HUES6 (cell line): ENCODE results near the gene FASTK.
A peak's percentile ranks its signal among the peaks of the same experiment; 100 is the strongest.

ENCODE experiments used
- H3K27ac ChIP-seq: 2 replicates; pipeline ENCODE4 v1.7.0; 2013; ENCODE audit warnings: low read depth, mild to moderate bottlenecking, low read length, inconsistent platforms
- H3K27me3 ChIP-seq: 2 replicates; pipeline ENCODE4 v1.6.1; 2013; ENCODE audit warnings: low read length; ENCODE audit not compliant: control insufficient read depth, insufficient read depth
- H3K36me3 ChIP-seq: 2 replicates; pipeline ENCODE4 v1.6.1; 2013; ENCODE audit warnings: low read length; ENCODE audit not compliant: control insufficient read depth, insufficient read depth
- H3K4me1 ChIP-seq: 2 replicates; pipeline ENCODE4 v1.6.1; 2013; ENCODE audit warnings: low read length; ENCODE audit not compliant: control insufficient read depth, insufficient read depth
- H3K4me3 ChIP-seq: 2 replicates; pipeline ENCODE4 v1.5.1; 2013; ENCODE audit warnings: low read depth, low read length
- H3K9ac ChIP-seq: one replicate; pipeline ENCODE4 v1.6.1; 2013; ENCODE audit warnings: mild to moderate bottlenecking, low read length
- H3K9me3 ChIP-seq: 2 replicates; pipeline ENCODE4 v1.6.1; 2013; ENCODE audit warnings: low read depth, low read length; ENCODE audit not compliant: control insufficient read depth, insufficient read depth

FASTK gene

GRCh38 chr7:151069841-151070573, 10.6 kb downstream of the FASTK start:
- peaks cover 85% of the 10 kb centered on the region for H3K36me3 ChIP-seq

GRCh38 chr7:151068069-151068773, 12.4 kb downstream of the FASTK start:
- Histone ChIP-seq H3K9me3 (no peaks in the 10 kb centered on the region), H3K4me3 (no peak overlapping the region), H3K4me1 (peaks cover 12% of the 10 kb centered on the region), H3K27me3 (no peaks in the 10 kb centered on the region), H3K36me3 (peaks cover 78% of the 10 kb centered on the region), H3K9ac (peak overlapping the region; percentile 52), H3K27ac (peak overlapping the region; percentile 55; the same call in 1 of the 2 replicates)

More at GRCh38 chr7:151069841-151070573, 10.6 kb downstream of the FASTK start:
- no peak overlapping the region for H3K9ac ChIP-seq
- H3K27me3 ChIP-seq = no peaks in the 10 kb centered on the region
- H3K27ac ChIP-seq = no peak overlapping the region
- peaks cover 8% of the 10 kb centered on the region for H3K4me1 ChIP-seq
- H3K4me3 ChIP-seq = no peak overlapping the region
- no peaks in the 10 kb centered on the region for H3K9me3 ChIP-seq

GRCh38 chr7:151066273-151066974, 14.2 kb downstream of the FASTK start:
- H3K9me3 ChIP-seq = no peaks in the 10 kb centered on the region
- H3K9ac ChIP-seq = no peak overlapping the region
- H3K4me3 ChIP-seq = no peak overlapping the region
- no peaks in the 10 kb centered on the region for H3K27me3 ChIP-seq
- H3K4me1 ChIP-seq = peaks cover 23% of the 10 kb centered on the region
- H3K36me3 ChIP-seq = peaks cover 66% of the 10 kb centered on the region
- H3K27ac ChIP-seq = no peak overlapping the region

- H3K4me1 ChIP-seq = peaks cover 31% of the 10 kb centered on the region
- H3K9me3 ChIP-seq = no peaks in the 10 kb centered on the region
- no peak overlapping the region for H3K27ac ChIP-seq
- peaks cover 57% of the 10 kb centered on the region for H3K36me3 ChIP-seq
- no peak overlapping the region for H3K4me3 ChIP-seq
- H3K9ac ChIP-seq = no peak overlapping the region
- H3K27me3 ChIP-seq = no peaks in the 10 kb centered on the region
Observed at GRCh38 chr7:151065516-151065915, 15.1 kb downstream of the FASTK start.

- peaks cover 33% of the 10 kb centered on the region for H3K4me1 ChIP-seq
- no peak overlapping the region for H3K27ac ChIP-seq
- H3K27me3 ChIP-seq = no peaks in the 10 kb centered on the region
- H3K9me3 ChIP-seq = no peaks in the 10 kb centered on the region
- H3K9ac ChIP-seq = no peak overlapping the region
- no peak overlapping the region for H3K4me3 ChIP-seq
- H3K36me3 ChIP-seq = peaks cover 52% of the 10 kb centered on the region
Observed at GRCh38 chr7:151064993-151065392, 15.6 kb downstream of the FASTK start.

GRCh38 chr7:151064454-151064853, 16.2 kb downstream of the FASTK start:
- Histone ChIP-seq H3K36me3 (peaks cover 47% of the 10 kb centered on the region), H3K9me3 (no peaks in the 10 kb centered on the region), H3K27ac (no peak overlapping the region), H3K27me3 (no peaks in the 10 kb centered on the region), H3K4me3 (no peak overlapping the region), H3K9ac (no peak overlapping the region), H3K4me1 (peaks cover 33% of the 10 kb centered on the region)

- peaks cover 42% of the 10 kb centered on the region for H3K4me1 ChIP-seq
- peak overlapping the region; percentile 70 for H3K4me3 ChIP-seq
- H3K9ac ChIP-seq = no peak overlapping the region
- no peak overlapping the region for H3K27ac ChIP-seq
- no peaks in the 10 kb centered on the region for H3K9me3 ChIP-seq
- H3K27me3 ChIP-seq = no peaks in the 10 kb centered on the region
- H3K36me3 ChIP-seq = peaks cover 38% of the 10 kb centered on the region
Observed at GRCh38 chr7:151063212-151063561, 17.4 kb downstream of the FASTK start.

GRCh38 chr7:151062399-151063211, 18.0 kb downstream of the FASTK start:
- peak overlapping the region; percentile 90 for H3K27ac ChIP-seq
- H3K9me3 ChIP-seq = no peaks in the 10 kb centered on the region
- peak overlapping the region; percentile 70 for H3K4me3 ChIP-seq
- peaks cover 40% of the 10 kb centered on the region for H3K4me1 ChIP-seq
- peak overlapping the region; percentile 84 for H3K9ac ChIP-seq
- H3K36me3 ChIP-seq = peaks cover 32% of the 10 kb centered on the region
- H3K27me3 ChIP-seq = no peaks in the 10 kb centered on the region

GRCh38 chr7:151062111-151062398, 18.6 kb downstream of the FASTK start:
- Histone ChIP-seq H3K4me1 (peaks cover 36% of the 10 kb centered on the region), H3K27ac (no peak overlapping the region), H3K27me3 (0 out of 2 replicates have a peak, but pooled peaks cover under 1% of the 10 kb centered on the region), H3K9ac (peak overlapping the region; percentile 39), H3K9me3 (no peaks in the 10 kb centered on the region), H3K4me3 (peak overlapping the region; percentile 86), H3K36me3 (peaks cover 26% of the 10 kb centered on the region)

- Histone ChIP-seq H3K27me3 (peaks cover 6% of the 10 kb centered on the region; the same call in 1 of the 2 replicates), H3K9me3 (no peaks in the 10 kb centered on the region), H3K27ac (no peak overlapping the region), H3K4me1 (peaks cover 41% of the 10 kb centered on the region), H3K36me3 (peaks cover 20% of the 10 kb centered on the region), H3K9ac (peak overlapping the region; percentile 39), H3K4me3 (peak overlapping the region; percentile 86)
Observed at GRCh38 chr7:151061213-151062110, 19.1 kb downstream of the FASTK start.
